Ovary (tissue), 9 donors: ENCODE results near the gene STIMATE. TPM values are rescaled to one million over a fixed set of nuclear protein-coding genes. Genes with fewer than 3 reads are reported as not detected.

Experiments
- DNase-seq, 5 donors: peaks; one replicate each; pipeline ENCODE4 v3.0.0-alpha.2; 2019 to 2020
- H3K27ac ChIP-seq, 2 donors: fragments of 200-600 bp; one replicate each; pipeline versions ENCODE4 v1.5.1 to v1.8.0; 2019 to 2022
- H3K27me3 ChIP-seq: fragments of 200-600 bp; one replicate; pipeline ENCODE4 v1.8.0; 2022
- H3K36me3 ChIP-seq: fragments of 200-600 bp; sonication (generic); one replicate; pipeline ENCODE4 v1.5.1; 2019
- H3K4me1 ChIP-seq: one replicate; pipeline ENCODE4 v1.8.1; 2013; ENCODE audit warnings: mild to moderate bottlenecking, moderate library complexity; ENCODE audit not compliant: insufficient read depth
- H3K4me3 ChIP-seq: fragments of 200-600 bp; sonication (generic); one replicate; pipeline ENCODE4 v1.5.1; 2017
- H3K9me3 ChIP-seq, 2 donors: fragments of 200-600 bp in 1 of 2; sonication (generic) in 1 of 2; one replicate each; pipeline versions ENCODE4 v1.5.1 to v1.8.1; 2013 to 2019; ENCODE audit warnings: mild to moderate bottlenecking in 1 of 2, moderate library complexity in 1 of 2
- CTCF ChIP-seq, 3 donors: fragments of 450-650 bp in 2 of 3; fragments of 200-600 bp in 1 of 3; IDR thresholded peaks; one replicate each; pipeline versions ENCODE4 v1.5.1 to v1.8.0; 2016 to 2022; ENCODE audit warnings: antibody characterized with exemption in 3 of 3, mild to moderate bottlenecking in 1 of 3
- EP300 ChIP-seq: sonication (generic); formaldehyde crosslinking; IDR thresholded peaks from one replicate; pipeline ENCODE4 v1.6.1; 2017; ENCODE audit warnings: antibody characterized with exemption
- POLR2A ChIP-seq: fragments of 450-650 bp; IDR thresholded peaks from one replicate; pipeline ENCODE4 v1.6.1; 2017; ENCODE audit warnings: antibody characterized with exemption, mild to moderate bottlenecking, moderate library complexity
- WGBS, 3 donors: extraction: QIAGEN DNeasy Blood & Tissue Kit in 1 of 3; methylation state at CpG; one replicate each; pipeline versions ENCODE4 v1.1.5 to v1.1.7; 2013 to 2017; 5-methylcytosine and 5-hydroxymethylcytosine counted together
- intact Hi-C, 4 donors: fragments of 100-400 bp; cut with DNase I; formaldehyde crosslinking; loops; one replicate each; pipeline versions ENCODE4 v1.11.0 to v1.15.1; 2022 to 2023
- polyA plus RNA-seq, 2 donors: library from polyadenylated mRNA; stranded (reverse); fragments of 200-250 nt in 1 of 2; fragments of 350-450 nt in 1 of 2; fragmentation: Illumina TruSeq in 1 of 2; extraction: RNeasy Lipid Tissue Mini Kit (QIAGEN cat#74804) in 1 of 2; gene quantifications; one replicate each; pipeline ENCODE4 v1.2.3, GENCODE V29; 2013 to 2014
- total RNA-seq, 7 donors: library from RNA; depleted of rRNA in 2 of 7; stranded (reverse); fragments of >200 nt in 2 of 7; fragmentation: NEBNext Ultra II Directional in 3 of 7; extraction: Animal tissue kit (Norgen Biotek cat#: 25700) in 3 of 7; gene quantifications; one replicate each; pipeline versions ENCODE4 v1.1.0 to v1.2.4, GENCODE V29; 2016 to 2023
- donor health status: DM: no; HTN: no; CAD: no; lungs with moderate emphysema.
- donor health status: DM: no; HTN: no; CAD: no.
- donor health status: Bipolar disorder and iron deficiency.
- donor health status: DM: yes; HTN: yes; CAD: no.
- donor health status: DM: no; HTN: no; CAD: no.
- donor health status: DM: yes; HTN: yes; CAD: no.

The STIMATE gene
- total and polyA plus RNA-seq, 9 donors, result 7.4 to 29.9 (median 17.1) TPM

GRCh38 chr3:52841981-52842340, 55.4 kb downstream of the STIMATE start:
- TF ChIP-seq EP300, result no peak

GRCh38 chr3:52841211-52841980, 56.0 kb downstream of the STIMATE start:
- Histone ChIP-seq H3K9me3 (no peaks in the 10 kb centered on the region), H3K27me3 (no peaks in the 10 kb centered on the region), H3K27ac (no peak overlapping the region), H3K36me3 (no peaks in the 10 kb centered on the region), H3K4me3 (no peak overlapping the region), H3K4me1 (no peaks in the 10 kb centered on the region)
- WGBS, 3 donors, result 92 to 94% (median 92%) methylated on average over 12 of the region's 12 CpGs
- DNase-seq, result no peak
- intact Hi-C loops, result no loop called here
- no peak for TF ChIP-seq EP300
- TF ChIP-seq POLR2A, result no peak
- no peak for TF ChIP-seq CTCF (IDR thresholded peaks at IDR 0.05)

More at GRCh38 chr3:52841981-52842340, 55.4 kb downstream of the STIMATE start:
- intact Hi-C loops, result no loop called here
- WGBS, 3 donors, result 67 to 76% (median 69%) methylated on average over 12 of the region's 12 CpGs
- Histone ChIP-seq H3K4me1 (no peaks in the 10 kb centered on the region), H3K4me3 (no peak overlapping the region), H3K9me3 (no peaks in the 10 kb centered on the region), H3K27me3 (no peaks in the 10 kb centered on the region), H3K27ac (no peak overlapping the region), H3K36me3 (no peaks in the 10 kb centered on the region)
- DNase-seq, result no peak

- no peak for DNase-seq
- Histone ChIP-seq H3K27ac (no peak overlapping the region), H3K27me3 (no peaks in the 10 kb centered on the region), H3K36me3 (no peaks in the 10 kb centered on the region), H3K9me3 (no peaks in the 10 kb centered on the region), H3K4me3 (no peak overlapping the region), H3K4me1 (peaks cover 5% of the 10 kb centered on the region)
- intact Hi-C loops, result no loop called here
- WGBS, 3 donors, result 86 to 88% (median 88%) methylated on average over 23 of the region's 23 CpGs
- TF ChIP-seq POLR2A (no peak), CTCF (IDR thresholded peaks at IDR 0.05) (no peak), EP300 (no peak)
These were observed 57.3 kb downstream of the STIMATE start for GRCh38 chr3:52839892-52840545.

- intact Hi-C loops, result no loop called here
- no peak for DNase-seq
- Histone ChIP-seq H3K36me3 (no peaks in the 10 kb centered on the region), H3K27ac (no peak overlapping the region), H3K27me3 (no peaks in the 10 kb centered on the region), H3K4me3 (no peak overlapping the region), H3K4me1 (peaks cover 7% of the 10 kb centered on the region), H3K9me3 (no peaks in the 10 kb centered on the region)
- TF ChIP-seq CTCF (IDR thresholded peaks at IDR 0.05), result no peak
- TF ChIP-seq POLR2A, result no peak
- TF ChIP-seq EP300, result no peak
- 73 to 80% (median 74%) methylated on average over 2 of the region's 2 CpGs for WGBS, 3 donors
These were observed 58.1 kb downstream of the STIMATE start for GRCh38 chr3:52839268-52839575.
